ENCODE data around the gene ZFP62.
"Not testable (repeated sequence)": the region's sequence is repeated elsewhere in the genome, so short reads cannot be mapped to it uniquely, and the experiment has no call there.

ZFP62 gene

DNA sequence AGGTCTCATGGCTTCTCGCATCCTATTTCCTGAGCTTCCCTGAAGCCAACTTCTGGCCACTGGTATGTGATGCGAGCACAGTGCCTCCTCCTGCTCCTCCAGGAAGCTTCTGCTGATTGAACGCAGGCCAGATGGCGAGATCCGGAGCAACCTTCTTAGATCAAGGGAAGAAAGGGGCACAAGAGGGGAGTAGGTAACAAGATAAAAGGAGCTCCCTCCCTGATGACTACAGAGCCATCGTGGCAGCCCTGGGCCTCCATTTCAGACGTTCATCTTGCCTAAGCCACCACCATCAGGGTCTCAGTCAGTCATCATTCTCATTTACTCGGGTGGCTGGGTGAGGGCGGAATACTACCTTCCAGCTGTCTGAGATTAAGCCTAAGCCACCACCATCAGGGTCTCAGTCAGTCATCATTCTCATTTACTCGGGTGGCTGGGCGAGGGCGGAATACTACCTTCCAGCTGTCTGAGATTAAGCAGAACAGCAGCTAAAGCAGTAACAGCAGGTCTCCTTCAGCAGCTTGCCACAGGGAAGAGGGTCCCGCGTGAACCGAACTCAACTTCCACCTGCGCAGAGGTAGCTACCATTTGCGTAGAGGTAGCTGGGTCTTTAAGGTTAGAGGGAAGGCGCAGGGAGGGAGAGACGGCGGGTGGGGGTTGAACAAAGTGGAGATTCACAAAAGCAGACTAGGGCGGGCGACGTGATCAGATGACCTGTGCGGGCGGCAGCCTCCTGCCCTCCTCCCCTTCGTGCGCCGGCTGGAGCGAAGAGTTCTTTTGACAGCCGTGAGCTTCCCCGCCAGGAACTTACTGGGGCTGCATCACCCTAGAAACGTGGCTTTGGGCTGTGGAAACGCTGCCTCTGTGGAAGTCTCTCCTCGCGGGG lies 30.6 kb downstream of the ZFP62 start:
- peak; percentile 73 for DNase-seq (ENCODE audit: low read depth, low spot score)

DNA sequence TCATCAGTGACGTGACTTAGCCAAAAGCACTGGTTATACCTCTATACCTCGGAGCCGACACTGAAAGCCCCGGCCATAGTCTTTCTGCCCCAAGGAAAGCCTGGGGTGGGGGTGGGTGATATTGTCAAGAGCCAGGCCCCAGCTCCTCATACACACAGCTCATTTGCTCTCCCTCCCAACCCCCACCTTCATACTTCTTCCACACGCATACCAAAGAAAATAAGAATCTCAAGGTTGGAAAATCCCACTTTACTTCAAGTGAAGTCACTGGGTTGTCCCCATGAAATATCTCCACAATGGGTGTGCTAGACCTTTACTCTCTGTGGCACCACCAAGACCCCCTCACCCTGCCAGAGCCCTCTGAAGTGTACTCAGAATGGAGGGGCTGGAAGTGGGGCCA lies 31.4 kb downstream of the ZFP62 start:
- DNase-seq (ENCODE audit: low read depth, low spot score): no peak

DNA sequence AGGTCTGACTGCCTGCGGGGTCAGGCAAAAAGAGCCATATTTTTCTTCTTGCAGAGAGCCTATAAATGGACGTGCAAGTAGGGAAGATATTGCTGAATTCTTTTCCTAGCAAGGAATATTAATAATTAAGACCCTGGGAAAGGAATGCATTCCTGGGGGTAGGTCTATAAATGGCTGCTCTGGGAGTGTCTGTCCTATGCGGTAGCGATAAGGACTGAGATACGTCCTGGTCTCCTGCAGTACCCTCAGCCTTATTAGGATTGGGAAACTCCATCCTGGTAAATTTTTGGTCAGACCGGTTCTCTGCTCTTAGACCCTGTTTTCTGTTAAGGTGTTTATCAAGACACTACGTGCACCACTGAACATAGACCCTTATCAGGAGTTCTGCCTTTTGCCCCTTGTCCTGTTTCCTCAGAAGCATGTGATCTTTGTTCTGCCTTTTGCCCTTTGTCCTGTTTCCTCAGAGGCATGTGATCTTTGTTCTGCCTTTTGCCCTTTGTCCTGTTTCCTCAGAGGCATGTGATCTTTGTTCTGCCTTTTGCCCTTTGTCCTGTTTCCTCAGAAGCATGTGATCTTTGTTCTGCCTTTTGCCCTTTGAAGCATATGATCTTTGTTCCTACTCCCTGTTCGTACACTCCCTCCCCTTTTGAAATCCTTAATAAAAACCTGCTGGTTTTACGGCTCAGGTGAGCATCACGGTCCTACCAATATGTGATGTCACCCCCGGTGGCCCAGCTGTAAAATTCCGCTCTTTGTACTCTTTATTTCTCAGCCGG lies 32.1 kb downstream of the ZFP62 start:
- not testable (repeated sequence) for DNase-seq (ENCODE audit: low read depth, low spot score)

DNA sequence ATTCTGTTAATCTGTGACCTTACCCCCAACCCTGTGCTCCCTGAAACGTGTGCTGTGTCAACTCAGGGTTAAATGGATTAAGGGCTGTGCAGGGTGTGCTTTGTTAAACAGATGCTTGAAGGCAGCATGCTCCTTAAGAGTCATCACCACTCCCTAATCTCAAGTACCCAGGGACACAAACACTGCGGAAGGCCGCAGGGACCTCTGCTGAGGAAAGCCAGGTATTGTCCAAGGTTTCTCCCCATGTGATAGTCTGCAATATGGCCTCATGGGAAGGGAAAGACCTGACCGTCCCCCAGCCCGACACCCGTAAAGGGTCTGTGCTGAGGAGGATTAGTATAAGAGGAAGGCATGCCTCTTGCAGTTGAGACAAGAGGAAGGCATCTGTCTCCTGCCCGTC lies 33.7 kb downstream of the ZFP62 start:
- not testable (repeated sequence) for DNase-seq (ENCODE audit: low read depth, low spot score)

DNA sequence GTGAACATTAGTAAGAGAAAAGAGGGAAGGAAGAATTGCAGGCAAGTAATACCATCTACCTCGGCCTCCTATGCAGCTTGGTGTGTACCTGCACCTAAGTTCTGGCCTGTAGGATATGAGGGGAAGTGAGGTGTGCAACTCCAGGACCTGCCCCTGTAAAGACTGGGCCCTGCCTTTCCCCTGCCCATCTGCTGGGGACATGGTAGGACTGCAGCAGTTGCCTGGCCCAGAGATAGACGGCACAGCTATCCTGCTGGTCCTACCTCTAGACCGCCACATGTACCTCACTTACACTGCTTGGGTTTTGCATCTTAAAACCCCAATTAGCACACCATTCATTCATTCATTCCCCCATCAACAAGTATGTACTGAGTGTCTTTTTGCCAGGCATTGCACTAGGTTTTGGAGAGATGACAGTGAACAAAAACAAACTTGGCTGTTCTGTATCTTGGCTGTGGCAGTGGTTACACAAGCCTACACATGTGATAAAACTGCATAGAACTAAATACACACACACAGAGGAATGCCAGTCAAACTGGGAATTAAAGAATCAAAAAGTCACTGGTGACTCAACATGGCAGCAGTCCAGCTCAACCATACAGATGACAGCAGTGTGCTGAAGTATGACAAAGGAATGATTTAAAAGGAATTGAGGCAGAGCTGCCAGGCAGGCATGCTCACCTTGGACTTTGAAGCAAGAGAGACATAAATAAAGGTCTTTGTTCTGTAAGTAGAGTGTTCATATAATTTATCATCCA lies 35.1 kb downstream of the ZFP62 start:
- no peak for DNase-seq (ENCODE audit: low read depth, low spot score)

DNA sequence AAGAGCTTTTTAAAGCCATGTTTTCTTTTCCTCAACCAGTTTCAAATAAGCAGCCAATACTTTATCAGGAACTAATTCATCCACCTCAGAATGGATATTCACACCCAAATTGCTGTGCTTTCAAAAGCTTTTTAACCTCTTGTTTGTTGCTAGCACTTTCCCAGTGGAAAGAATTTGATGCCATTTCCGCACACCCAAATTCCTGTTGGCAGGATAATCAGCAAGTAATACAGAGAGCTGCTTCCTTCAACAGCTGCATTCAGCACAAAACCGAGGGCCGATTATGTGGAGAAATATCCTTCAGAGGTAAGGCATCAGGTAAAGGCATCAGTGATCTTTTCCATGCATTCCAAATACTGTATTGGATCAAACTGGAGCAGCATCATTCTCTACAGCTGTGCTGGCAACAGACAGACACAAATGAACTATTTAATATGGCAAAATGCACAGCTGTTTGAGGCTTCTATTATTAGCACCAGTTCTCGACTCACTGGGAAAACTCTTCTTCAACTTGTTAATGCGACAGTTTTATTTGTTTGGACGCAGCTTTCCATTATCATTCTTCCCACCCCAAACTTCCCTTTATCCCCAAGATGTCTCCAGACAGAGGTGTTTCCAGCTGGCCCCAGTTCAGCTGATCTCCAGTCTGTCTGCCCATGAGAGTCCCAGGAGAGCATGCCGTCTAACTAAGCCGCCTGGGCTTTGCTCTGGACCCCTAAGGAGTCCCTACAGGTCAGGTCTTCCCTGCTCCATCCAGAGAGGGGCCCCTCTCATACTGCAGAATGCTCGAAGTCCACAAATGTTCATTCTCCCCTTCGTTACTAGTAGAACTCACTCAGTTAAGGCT lies 36.2 kb downstream of the ZFP62 start:
- no peak for DNase-seq (ENCODE audit: low read depth, low spot score)

DNA sequence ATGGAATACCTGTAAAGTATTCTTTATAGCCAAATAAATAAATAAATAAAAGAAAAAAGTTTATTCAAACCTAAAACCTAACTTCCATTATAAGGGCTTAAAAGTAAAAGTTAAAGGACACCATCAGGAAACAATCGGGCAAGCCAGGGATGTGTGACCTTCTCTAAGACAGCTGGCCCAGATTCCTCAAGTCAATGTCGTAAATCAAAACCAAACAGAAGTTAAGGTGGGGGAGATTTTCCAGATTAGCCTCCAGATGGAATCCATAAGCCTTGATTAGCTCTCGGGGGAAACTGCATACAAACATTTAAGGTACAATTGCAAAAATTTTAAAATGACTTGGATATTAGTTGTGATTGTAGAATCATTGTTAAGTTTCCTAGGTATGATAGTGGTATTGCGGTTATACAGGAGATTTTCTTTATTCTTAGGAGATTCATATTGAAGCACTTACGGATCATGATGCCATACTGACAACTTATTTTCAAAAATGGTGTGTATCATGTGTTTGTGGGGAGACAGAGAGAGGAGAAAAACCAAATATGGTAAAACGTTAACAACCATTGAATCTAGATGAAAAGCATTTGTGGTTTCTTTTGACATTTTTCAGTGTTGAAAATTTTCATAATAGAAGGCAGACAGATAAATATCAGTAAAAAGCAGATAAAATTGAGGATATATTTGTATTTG lies 37.0 kb downstream of the ZFP62 start:
- no peak for DNase-seq (ENCODE audit: low read depth, low spot score)

DNA sequence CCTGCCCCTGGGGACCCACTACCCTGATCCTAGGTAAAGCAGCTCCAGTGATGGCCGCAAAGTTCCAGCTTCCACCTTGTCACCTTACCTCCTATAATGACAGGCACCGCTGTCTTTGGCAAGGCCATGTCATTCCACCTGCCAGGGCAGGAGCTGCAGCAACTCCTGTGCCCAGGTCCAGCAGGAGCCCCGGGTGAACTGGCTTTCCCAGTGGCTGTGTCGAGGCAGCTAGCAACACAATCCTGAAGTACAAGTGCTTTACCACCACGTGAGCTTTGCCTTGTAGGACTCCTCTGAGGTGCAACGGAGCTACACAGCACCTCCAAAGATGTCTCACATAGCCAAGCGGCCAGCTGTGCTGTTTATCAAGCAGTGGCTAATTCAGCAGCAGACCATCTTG lies 37.7 kb downstream of the ZFP62 start:
- no peak for DNase-seq (ENCODE audit: low read depth, low spot score)

DNA sequence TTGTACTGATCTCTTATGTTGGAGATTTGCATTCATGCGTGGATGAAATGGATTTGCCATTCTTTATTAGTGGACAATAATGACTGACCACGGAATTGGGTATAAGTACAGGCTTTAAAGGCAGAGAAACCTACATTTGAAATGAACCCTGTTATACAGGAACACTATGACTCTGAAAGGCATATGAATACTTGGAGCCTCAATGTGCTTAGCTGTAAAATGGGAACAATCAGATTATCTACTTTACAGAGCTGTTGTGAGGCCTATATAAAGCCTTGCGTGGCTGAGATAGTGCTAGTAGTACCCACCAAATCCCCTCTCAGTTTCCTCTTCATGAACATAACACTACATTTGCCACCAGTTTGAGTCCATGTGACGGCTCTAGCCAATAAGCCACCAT lies 39.5 kb downstream of the ZFP62 start:
- DNase-seq (ENCODE audit: low read depth, low spot score): no peak

DNA sequence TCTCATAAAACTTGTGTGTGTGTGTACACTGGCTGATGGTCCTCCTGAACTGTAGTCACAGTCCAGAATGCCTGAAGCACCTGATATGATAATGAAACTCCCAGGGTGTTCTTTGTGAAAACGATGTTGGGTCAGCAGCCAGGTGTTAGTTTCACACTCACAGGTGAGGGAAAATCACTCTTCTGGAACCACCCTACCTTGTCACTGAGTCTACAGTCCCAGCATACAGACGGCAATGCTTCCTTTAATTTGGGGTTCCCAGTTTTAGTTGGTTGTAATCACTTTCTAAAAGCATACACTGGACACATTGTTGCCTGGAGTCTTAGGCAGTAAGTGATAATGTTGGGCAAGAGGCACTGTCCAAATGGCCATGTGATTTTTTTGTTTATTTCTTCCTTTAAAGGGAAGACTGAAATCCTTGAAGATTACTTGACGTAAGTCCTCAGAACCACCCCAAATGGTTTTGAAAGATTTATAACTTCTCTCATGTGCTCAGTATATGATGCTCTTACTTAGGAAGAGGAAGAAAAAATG lies 40.2 kb downstream of the ZFP62 start:
- DNase-seq (ENCODE audit: low read depth, low spot score): no peak

DNA sequence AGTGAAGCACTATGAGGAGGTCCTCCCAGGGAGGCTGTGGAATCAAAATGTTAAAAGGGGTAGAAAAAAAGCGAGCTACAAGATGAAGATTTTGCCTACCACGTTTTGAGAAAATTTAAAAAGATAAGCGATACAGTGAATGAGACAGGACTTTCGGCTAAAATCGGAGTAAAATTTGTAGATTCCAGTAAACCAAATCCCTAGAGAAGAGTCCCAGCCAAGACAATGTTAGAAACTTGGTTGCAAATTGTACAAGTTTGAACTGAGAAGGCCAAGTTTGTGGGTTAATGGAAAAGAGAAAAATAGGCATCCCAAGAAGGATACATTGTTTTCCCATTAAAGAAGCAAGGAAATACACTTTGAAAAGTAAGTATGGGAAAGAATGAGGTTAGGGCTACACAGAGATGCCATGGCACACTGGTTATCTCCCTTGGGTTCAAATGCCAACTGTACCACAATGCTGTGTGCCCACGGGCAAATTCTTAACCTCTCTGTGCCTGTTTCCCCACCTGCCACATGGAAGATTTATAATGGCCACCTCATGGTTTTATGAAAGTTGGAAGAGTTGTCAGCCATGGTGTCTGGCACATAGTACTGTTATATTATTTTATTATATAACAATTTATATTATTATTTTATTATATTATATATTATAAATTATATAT lies 42.3 kb downstream of the ZFP62 start:
- DNase-seq (ENCODE audit: low read depth, low spot score): no peak

DNA sequence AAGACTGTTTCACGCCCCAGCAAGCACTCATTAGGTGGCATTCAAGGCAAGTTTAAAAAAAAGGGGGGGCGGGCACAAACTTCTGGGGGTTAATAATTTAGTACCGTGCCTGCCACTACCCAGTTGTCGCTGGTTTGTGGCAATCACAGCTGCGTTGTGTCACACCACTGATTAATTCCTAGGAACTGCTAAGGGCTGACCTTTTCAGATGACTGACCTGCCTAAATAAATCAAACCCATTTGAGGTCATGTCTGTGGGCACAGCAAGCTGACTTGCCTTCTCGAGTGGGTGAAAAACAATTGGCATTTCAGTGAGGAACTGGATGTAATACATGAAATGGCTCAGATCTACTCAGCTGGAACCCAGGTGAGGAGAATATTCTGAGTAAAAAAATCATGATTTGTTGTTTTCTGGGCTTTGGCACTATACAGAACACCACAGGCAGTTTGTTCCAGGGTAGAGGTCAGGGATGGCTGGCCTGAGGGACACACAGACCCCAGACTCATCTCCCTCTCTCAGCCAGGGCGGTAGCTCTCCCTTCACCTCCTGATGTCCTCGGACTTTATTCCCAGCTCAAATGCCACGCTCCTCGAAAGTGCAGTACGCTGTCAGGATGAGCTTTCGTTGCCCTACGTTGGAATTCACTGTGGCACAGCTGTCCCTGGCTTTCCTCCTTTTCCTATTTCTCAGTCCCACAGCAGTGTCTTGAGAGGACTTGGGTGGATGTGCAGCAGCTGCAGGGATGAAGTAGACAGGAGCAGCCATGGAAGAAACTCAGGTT lies 43.0 kb downstream of the ZFP62 start:
- no peak for DNase-seq (ENCODE audit: low read depth, low spot score)

DNA sequence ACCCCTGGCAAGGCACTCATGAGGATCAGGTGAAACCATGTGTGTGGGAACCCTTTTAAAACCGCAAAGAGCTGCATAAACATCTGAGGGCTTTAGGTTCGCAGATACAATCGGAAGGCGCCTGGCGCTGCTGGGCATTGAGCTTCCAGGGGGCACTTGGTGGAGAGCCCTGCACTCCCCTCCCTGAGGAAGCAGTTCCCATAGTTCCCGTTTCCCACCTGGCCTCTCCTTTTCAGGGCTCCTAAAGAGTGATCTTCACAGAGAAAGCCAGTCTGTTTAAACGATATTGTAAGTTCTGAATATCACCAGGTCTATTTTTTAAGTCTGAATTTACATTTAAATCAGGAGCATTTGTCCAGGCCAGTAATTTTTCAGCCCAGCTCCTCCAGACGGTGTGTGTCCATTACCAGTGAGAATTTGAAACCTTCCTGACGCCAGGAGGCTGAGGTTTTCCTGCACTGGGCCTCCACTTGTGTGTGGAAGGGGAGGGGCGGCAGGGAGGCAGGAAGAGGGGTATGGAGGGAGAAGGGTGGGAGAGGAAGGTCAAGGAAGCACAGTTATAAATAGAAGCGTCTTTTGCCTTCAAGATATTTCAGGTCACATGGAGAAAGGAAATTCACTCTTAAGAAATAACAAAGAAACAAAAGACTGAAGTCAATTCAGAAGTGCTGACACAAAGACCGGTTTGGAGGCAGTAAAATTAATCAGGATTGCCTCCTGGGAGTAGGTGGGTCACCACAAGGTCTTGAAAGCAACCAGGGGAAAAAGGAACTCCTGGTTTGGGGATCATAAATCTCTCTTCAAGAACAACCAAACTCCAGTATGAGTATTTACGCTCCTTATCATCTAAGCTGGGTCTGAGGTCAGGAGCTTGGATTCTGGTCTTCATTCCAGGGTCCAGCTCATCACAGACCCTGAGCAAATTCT lies 44.2 kb downstream of the ZFP62 start:
- DNase-seq (ENCODE audit: low read depth, low spot score): no peak

DNA sequence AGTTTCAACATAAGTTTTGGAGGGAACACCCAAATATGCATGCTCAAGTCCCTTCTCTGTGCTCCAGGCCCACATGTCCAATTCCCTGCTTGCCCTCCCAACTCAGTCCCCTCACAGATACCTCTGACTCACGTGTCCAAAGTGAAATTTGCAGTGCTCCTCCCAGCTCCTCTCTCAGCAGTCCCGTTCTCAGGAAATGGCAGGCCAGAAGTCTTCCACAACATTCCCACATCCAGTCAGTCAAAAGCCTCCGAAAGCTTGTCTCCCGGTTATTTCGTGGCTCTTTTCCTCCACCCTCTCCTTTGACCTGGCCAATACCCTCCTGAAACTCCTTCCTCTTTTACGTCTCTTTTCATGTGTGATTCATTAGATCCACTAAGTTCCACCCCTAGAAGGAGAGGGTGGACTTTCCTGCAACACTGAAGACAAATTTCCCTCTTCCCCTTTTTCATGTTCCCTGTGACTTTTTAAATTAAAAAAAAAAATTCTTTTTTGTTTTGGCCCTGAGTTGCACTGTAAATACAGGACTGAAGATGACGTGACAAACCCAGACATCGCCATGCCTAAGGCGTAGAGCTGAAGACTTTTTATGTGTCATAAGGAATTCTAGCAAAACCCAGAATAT lies 45.7 kb downstream of the ZFP62 start:
- no peak for DNase-seq (ENCODE audit: low read depth, low spot score)

DNA sequence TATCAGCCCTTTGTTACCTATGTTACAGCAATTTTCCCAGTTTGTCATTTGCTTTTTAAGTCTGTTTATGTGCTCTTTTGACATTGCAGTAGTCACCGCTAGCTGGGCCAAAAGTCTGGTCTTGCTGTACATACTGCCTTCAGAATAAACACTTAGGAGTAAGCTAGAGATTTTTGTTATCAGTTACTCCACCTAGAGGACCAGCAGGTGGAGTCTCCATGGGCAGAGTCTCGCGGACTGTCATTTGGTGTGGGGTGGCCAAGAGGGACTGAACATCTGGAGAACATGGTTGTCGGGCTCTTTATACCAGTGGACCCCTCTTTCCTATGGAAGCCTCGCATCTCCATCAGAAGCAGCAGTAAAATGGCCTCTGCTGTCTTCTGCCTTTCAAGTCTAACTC lies 47.7 kb downstream of the ZFP62 start:
- DNase-seq (ENCODE audit: low read depth, low spot score): no peak

DNA sequence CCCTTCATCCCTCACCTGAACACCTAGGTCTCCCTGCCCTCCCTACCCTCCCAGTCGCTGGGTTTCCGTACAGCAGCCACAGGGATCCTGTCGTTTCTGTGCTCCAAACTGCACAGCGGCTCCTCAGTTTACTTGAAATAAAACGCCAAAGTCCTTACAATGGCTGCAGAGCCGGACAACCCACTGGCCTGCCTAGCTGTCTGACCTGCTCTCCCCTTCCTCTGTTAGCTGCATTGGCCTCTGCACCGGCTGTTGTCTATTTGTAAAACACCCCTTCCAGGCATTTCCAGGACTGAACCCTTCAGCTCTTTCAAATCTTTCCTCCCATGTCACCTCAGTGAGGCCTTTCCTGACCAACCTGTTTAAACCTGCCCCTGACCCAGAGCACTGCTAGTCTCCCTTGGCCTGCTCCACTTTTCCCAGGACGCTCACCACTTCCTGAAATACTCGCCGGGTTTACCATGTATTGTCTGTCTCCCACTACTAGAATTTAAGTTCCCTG lies 49.4 kb downstream of the ZFP62 start:
- DNase-seq (ENCODE audit: low read depth, low spot score): peak; percentile 87

DNA sequence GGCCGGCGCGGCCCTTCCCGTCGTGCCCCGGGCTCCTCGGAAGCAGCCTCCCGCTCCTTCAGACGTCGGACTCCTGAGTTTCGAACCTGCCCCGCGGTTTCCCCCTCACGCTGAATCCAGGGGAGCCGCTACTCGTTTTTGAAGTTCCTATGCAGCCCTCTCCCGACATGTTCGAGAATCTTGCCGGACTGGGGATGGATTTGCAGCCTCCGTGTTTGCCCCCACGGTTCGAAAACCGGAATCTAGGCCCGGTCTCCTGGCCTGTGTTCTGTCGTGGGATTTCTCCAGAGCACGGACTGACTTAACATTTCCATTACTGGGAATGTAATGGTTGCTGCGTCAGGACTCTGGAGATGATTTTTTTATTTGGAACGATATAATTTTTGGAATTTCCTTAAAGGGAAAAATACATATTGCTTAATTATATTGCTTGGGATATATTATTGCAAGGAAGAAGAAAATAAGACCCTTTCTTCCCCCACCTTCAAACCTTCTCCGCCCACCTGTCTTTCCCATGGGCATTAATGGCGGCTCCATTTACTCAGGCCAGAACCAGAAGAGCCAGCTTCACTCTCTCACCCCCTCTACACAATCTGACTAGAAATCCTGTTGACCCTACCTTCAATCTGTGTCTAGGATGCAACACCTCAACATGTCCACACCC lies 50.0 kb downstream of the ZFP62 start:
- DNase-seq (ENCODE audit: low read depth, low spot score): no peak
